ENCODE measurements around the gene FAM200C. TPM values are rescaled to one million over a fixed set of nuclear protein-coding genes. Genes with fewer than 3 reads are reported as not detected.

The FAM200C gene
- total and polyA plus RNA-seq, 2 experiments from 2014 or later: 3.0 to 5.3 TPM

- no peaks in the 10 kb centered on the region for H3K4me1 ChIP-seq (ENCODE audit: insufficient read depth)
- H3K4me2 ChIP-seq: no peak overlapping the region
- no peaks in the 10 kb centered on the region for H3K9me3 ChIP-seq (ENCODE audit: low read depth)
- 100% methylated on average over 1 of the region's 1 CpG for WGBS (ENCODE audit: low lambda C conversion rate, missing lambda C conversion rate)
- no peak for TF ChIP-seq EZH2phosphoT487 (IDR thresholded peaks at IDR 0.05; ENCODE audit: low read depth, severe bottlenecking, unreplicated experiment)
- no peak for TF ChIP-seq CTCF (IDR thresholded peaks at IDR 0.05; ENCODE audit: poor library complexity)
- no peak for TF ChIP-seq EZH2 (IDR thresholded peaks at IDR 0.05; ENCODE audit: borderline replicate concordance)
- no peaks in the 10 kb centered on the region for H3K9me2 ChIP-seq (replicated peaks; ENCODE audit: insufficient read depth)
- no peaks in the 10 kb centered on the region for H4K20me1 ChIP-seq (ENCODE audit: insufficient read depth, poor library complexity, severe bottlenecking)
- no peaks in the 10 kb centered on the region for H3K27me3 ChIP-seq
- no peak overlapping the region for H3K27ac ChIP-seq
- H3K79me2 ChIP-seq: no peaks in the 10 kb centered on the region
- no peaks in the 10 kb centered on the region for H3K36me3 ChIP-seq (replicated peaks; ENCODE audit: insufficient read depth, low read depth)
- H3K4me3 ChIP-seq: no peak overlapping the region
- no peak for DNase-seq (ENCODE audit: low spot score)
- no peak overlapping the region for H2AFZ ChIP-seq
Observed at GRCh38 chr5:160384681-160385080, 15.2 kb downstream of the FAM200C start.

GRCh38 chr5:160382346-160382745, 17.5 kb downstream of the FAM200C start:
- 82% methylated on average over 3 of the region's 3 CpGs for WGBS (ENCODE audit: low lambda C conversion rate, missing lambda C conversion rate)
- Histone ChIP-seq H4K20me1 (ENCODE audit: insufficient read depth, poor library complexity, severe bottlenecking) (no peaks in the 10 kb centered on the region), H2AFZ (no peak overlapping the region), H3K27ac (no peak overlapping the region), H3K36me3 (replicated peaks; ENCODE audit: insufficient read depth, low read depth) (no peaks in the 10 kb centered on the region), H3K4me1 (ENCODE audit: insufficient read depth) (no peaks in the 10 kb centered on the region), H3K4me3 (no peak overlapping the region), H3K79me2 (no peaks in the 10 kb centered on the region), H3K27me3 (no peaks in the 10 kb centered on the region), H3K4me2 (no peak overlapping the region), H3K9me3 (ENCODE audit: low read depth) (no peaks in the 10 kb centered on the region), H3K9me2 (replicated peaks; ENCODE audit: insufficient read depth) (no peaks in the 10 kb centered on the region)
- no peak for DNase-seq (ENCODE audit: low spot score)
- no peak for TF ChIP-seq EZH2 (IDR thresholded peaks at IDR 0.05; ENCODE audit: borderline replicate concordance)
- no peak for TF ChIP-seq EZH2phosphoT487 (IDR thresholded peaks at IDR 0.05; ENCODE audit: low read depth, severe bottlenecking, unreplicated experiment)
- no peak for TF ChIP-seq CTCF (IDR thresholded peaks at IDR 0.05; ENCODE audit: poor library complexity)

GRCh38 chr5:160380041-160380440, 19.8 kb downstream of the FAM200C start:
- TF ChIP-seq EZH2phosphoT487 (IDR thresholded peaks at IDR 0.05; ENCODE audit: low read depth, severe bottlenecking, unreplicated experiment): no peak
- no peak for TF ChIP-seq CTCF (IDR thresholded peaks at IDR 0.05; ENCODE audit: poor library complexity)
- TF ChIP-seq EZH2 (IDR thresholded peaks at IDR 0.05; ENCODE audit: borderline replicate concordance): no peak
- Histone ChIP-seq H3K4me3 (no peak overlapping the region), H3K9me3 (ENCODE audit: low read depth) (no peaks in the 10 kb centered on the region), H3K79me2 (no peaks in the 10 kb centered on the region), H3K27ac (no peak overlapping the region), H3K9me2 (replicated peaks; ENCODE audit: insufficient read depth) (no peaks in the 10 kb centered on the region), H4K20me1 (ENCODE audit: insufficient read depth, poor library complexity, severe bottlenecking) (no peaks in the 10 kb centered on the region), H2AFZ (no peak overlapping the region), H3K4me1 (ENCODE audit: insufficient read depth) (no peaks in the 10 kb centered on the region), H3K27me3 (peaks cover 6% of the 10 kb centered on the region), H3K36me3 (replicated peaks; ENCODE audit: insufficient read depth, low read depth) (no peaks in the 10 kb centered on the region), H3K4me2 (no peak overlapping the region)
- WGBS (ENCODE audit: low lambda C conversion rate, missing lambda C conversion rate): 75% methylated on average over 2 of the region's 2 CpGs
- no peak for DNase-seq (ENCODE audit: low spot score)

GRCh38 chr5:160379511-160379910, 20.3 kb downstream of the FAM200C start:
- no peaks in the 10 kb centered on the region for H3K4me1 ChIP-seq (ENCODE audit: insufficient read depth)
- no peaks in the 10 kb centered on the region for H3K9me2 ChIP-seq (replicated peaks; ENCODE audit: insufficient read depth)
- no peaks in the 10 kb centered on the region for H3K79me2 ChIP-seq
- no peak overlapping the region for H2AFZ ChIP-seq
- no peaks in the 10 kb centered on the region for H3K36me3 ChIP-seq (replicated peaks; ENCODE audit: insufficient read depth, low read depth)
- H3K9me3 ChIP-seq (ENCODE audit: low read depth): no peaks in the 10 kb centered on the region
- WGBS (ENCODE audit: low lambda C conversion rate, missing lambda C conversion rate): 67% methylated on average over 4 of the region's 4 CpGs
- H3K4me3 ChIP-seq: no peak overlapping the region
- TF ChIP-seq EZH2 (IDR thresholded peaks at IDR 0.05; ENCODE audit: borderline replicate concordance) (no peak), EZH2phosphoT487 (IDR thresholded peaks at IDR 0.05; ENCODE audit: low read depth, severe bottlenecking, unreplicated experiment) (no peak), CTCF (IDR thresholded peaks at IDR 0.05; ENCODE audit: poor library complexity) (no peak)
- no peak overlapping the region for H3K4me2 ChIP-seq
- no peaks in the 10 kb centered on the region for H4K20me1 ChIP-seq (ENCODE audit: insufficient read depth, poor library complexity, severe bottlenecking)
- peaks cover 10% of the 10 kb centered on the region for H3K27me3 ChIP-seq
- no peak overlapping the region for H3K27ac ChIP-seq
- no peak for DNase-seq (ENCODE audit: low spot score)

Data from hepatocyte (in vitro differentiated cells).